Activated CD4-positive, alpha-beta T cell treated with anti-CD3 and anti-CD28 coated beads for 24 hours (primary cell): ENCODE measurements around the gene PPL.

Experiments used
- DNase-seq, 2 donors: peaks; one replicate each; pipeline ENCODE4 v3.0.0-alpha.2; 2020; ENCODE audit warnings: low read depth in 2 of 2

The PPL gene

GRCh38 chr16:4864728-4865127 lies 72.2 kb downstream of the PPL start:
- no peak for DNase-seq

GRCh38 chr16:4862639-4863038 lies 74.3 kb downstream of the PPL start:
- DNase-seq, result no peak

GRCh38 chr16:4860727-4861342 lies 76.1 kb downstream of the PPL start:
- DNase-seq, result no peak

- no peak for DNase-seq
Measured at GRCh38 chr16:4859900-4860255, 77.1 kb downstream of the PPL start.

- DNase-seq, result no peak
Measured at GRCh38 chr16:4859190-4859899, 77.6 kb downstream of the PPL start.

GRCh38 chr16:4855804-4856203 lies 81.1 kb downstream of the PPL start:
- DNase-seq, result no peak

- no peak for DNase-seq
Measured at GRCh38 chr16:4855371-4855770, 81.6 kb downstream of the PPL start.

- DNase-seq, result no peak
Measured at GRCh38 chr16:4852221-4852872, 84.6 kb downstream of the PPL start.

- no peak for DNase-seq
Measured at GRCh38 chr16:4850211-4850610, 86.7 kb downstream of the PPL start.

GRCh38 chr16:4847774-4848587 lies 89.0 kb downstream of the PPL start:
- DNase-seq, result peak in 1 of 2 donors; percentile 3

- DNase-seq, result peak; percentile 99 to 100
Measured at GRCh38 chr16:4846901-4847773, 89.8 kb downstream of the PPL start, which contains the start of the genes GLYR1 and UBN1. Gene GLYR1 (minus strand): TSS chr16:4847288. CDS start chr16:4847265, 23 bp downstream. Gene UBN1 (plus strand): TSS chr16:4847481. CDS start chr16:4852918, 5,437 bp downstream.

- DNase-seq, result no peak
Measured at GRCh38 chr16:4846503-4846900, 90.4 kb downstream of the PPL start.

- DNase-seq, result no peak
Measured at GRCh38 chr16:4840984-4841383, 96.0 kb downstream of the PPL start.

GRCh38 chr16:4839942-4840341 lies 97.0 kb downstream of the PPL start:
- no peak for DNase-seq

- DNase-seq, result no peak
Measured at GRCh38 chr16:4837733-4838501, 99.0 kb downstream of the PPL start.

GRCh38 chr16:4836727-4837126 lies 100.2 kb downstream of the PPL start:
- no peak for DNase-seq

- no peak for DNase-seq
Measured at GRCh38 chr16:4833584-4833983, 103.4 kb downstream of the PPL start.

GRCh38 chr16:4832698-4833343 lies 104.1 kb downstream of the PPL start:
- DNase-seq, result no peak
